ENCODE measurements around the gene PSMB3.

GRCh38 chr17:38762231-38762630 lies 9.7 kb downstream of the PSMB3 start:
- TF ChIP-seq POLR2A (IDR thresholded peaks at IDR 0.05; ENCODE audit: low read depth, low read length): no peak
- no peak for TF ChIP-seq POLR2AphosphoS5 (IDR thresholded peaks at IDR 0.05; ENCODE audit: low read depth, low read length)
- TF ChIP-seq TAF1 (IDR thresholded peaks at IDR 0.05; ENCODE audit: borderline replicate concordance, low read depth, low read length): no peak

Measured in GM12892 (cell line).